ENCODE results near the gene UBL4B. TPM values are rescaled to one million over a fixed set of nuclear protein-coding genes. Genes with fewer than 3 reads are reported as not detected.

UBL4B gene
- total RNA-seq, 4 donors from 2014 or later = not detected

DNA sequence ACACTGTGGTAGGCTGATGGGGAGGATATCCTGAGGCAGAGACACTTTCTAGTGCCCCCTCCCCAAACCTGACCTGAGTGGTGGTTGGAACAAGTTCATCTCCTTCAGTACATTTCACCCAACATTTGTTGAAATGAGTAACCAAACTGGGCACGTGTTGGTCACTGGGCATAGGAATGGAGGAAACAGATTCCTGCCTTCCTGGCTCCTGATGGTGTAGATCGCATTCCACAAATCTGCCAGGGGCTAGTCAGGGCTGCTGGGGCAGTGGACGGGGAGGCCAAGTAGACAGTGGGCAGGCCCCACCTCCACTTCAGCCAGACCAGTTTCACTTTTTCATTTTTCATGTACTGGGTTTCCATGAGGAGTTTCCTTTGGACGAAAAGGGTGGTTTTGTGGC is 25.3 kb upstream of the UBL4B start:
- TF ChIP-seq, protein P1, sequence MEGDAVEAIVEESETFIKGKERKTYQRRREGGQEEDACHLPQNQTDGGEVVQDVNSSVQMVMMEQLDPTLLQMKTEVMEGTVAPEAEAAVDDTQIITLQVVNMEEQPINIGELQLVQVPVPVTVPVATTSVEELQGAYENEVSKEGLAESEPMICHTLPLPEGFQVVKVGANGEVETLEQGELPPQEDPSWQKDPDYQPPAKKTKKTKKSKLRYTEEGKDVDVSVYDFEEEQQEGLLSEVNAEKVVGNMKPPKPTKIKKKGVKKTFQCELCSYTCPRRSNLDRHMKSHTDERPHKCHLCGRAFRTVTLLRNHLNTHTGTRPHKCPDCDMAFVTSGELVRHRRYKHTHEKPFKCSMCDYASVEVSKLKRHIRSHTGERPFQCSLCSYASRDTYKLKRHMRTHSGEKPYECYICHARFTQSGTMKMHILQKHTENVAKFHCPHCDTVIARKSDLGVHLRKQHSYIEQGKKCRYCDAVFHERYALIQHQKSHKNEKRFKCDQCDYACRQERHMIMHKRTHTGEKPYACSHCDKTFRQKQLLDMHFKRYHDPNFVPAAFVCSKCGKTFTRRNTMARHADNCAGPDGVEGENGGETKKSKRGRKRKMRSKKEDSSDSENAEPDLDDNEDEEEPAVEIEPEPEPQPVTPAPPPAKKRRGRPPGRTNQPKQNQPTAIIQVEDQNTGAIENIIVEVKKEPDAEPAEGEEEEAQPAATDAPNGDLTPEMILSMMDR (IDR thresholded peaks at IDR 0.05) = no peak
- TF ChIP-seq POLR2A (IDR thresholded peaks at IDR 0.05) = no peak
- H3K4me1 ChIP-seq = no peaks in the 10 kb centered on the region
- H3K9me3 ChIP-seq = no peaks in the 10 kb centered on the region
- H3K27me3 ChIP-seq = no peaks in the 10 kb centered on the region
- intact Hi-C loops (cut with DNase I; ENCODE audit: low total_unique reads) = no loop called here
- no peak for DNase-seq
- H3K27ac ChIP-seq = no peak overlapping the region
- H3K36me3 ChIP-seq = no peaks in the 10 kb centered on the region
- no peak overlapping the region for H3K4me3 ChIP-seq

DNA sequence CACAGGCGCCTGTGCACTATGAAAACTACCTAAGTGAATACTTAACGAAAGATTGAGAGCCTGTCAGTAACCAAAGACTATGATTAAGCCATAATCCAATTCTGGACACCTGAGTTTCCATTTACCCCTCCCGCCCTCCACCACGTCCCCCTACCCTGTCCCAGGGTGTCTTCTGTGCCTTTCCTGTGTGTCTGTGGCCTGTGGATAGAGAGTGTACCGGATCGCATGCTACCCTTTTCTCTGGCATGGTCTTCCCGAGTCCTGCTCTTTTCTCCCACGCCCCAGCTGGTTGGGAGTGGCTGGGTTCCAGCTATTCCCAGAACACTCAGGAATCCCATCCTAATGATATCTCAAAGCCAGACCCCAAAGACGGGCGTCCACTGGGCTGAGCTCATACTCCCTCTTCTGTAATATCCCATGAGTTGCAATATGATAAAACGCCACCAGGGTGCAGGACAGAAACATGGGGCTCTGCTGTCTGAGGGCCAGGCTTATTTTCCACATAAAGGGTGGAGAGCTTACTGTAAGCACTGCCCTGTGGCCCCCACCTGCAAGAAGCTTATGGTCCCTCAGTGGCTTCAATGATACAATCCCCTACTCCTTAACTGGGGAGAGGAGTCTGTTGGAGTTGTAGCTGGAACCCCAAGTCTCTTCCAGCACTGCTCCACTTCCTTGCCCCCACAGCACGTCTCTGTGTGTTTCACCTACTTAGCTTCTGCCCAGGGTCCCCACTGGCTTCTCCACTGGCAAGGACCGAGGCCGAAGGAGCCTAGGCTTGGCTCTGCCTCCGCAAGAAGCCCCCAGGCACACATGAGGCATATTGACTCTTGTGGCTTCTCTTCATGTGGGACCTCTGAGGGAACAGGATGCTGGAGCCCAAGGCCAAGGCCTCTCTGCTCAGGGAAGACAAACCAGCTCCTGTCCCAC is 24.2 kb upstream of the UBL4B start:
- Histone ChIP-seq H3K4me3 (no peak overlapping the region), H3K4me1 (no peaks in the 10 kb centered on the region), H3K27ac (no peak overlapping the region), H3K27me3 (no peaks in the 10 kb centered on the region), H3K9me3 (no peaks in the 10 kb centered on the region), H3K36me3 (no peaks in the 10 kb centered on the region)
- no peak for TF ChIP-seq POLR2A (IDR thresholded peaks at IDR 0.05)
- TF ChIP-seq, protein P1 (IDR thresholded peaks at IDR 0.05) = peak; percentile 43 to 71 (median 54)
- peak in 1 of 2 donors; percentile 50 for DNase-seq
- intact Hi-C loops (cut with DNase I; ENCODE audit: low total_unique reads) = no loop called here

DNA sequence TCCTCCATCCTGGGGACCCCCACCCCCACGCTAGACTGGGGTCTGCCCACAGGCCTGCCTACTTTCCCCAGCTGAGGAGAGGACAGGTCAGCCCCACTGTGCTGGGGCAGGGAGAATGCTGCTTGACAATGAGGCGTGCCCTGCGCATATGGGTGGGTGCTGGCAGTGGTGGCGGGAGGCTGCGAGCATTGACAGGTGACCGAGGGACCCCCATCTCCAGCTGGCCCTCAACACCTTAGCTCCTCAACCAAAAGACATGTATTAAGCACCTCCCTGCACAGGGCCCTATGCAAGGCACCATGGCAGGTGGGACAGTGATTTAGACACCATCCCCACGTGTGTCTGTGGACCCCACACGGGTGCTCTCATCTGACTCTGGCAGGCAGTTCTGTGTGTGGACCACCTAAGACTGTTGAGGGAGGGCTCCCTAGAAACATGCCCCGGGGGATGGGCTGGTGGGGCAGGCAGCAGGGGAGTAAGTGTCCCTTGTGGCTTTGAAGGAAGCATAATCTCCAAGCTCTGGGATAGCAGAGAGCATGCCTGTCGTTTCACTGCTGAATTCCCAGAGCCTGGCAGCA is 23.4 kb upstream of the UBL4B start:
- H3K4me1 ChIP-seq = no peaks in the 10 kb centered on the region
- intact Hi-C loops (cut with DNase I; ENCODE audit: low total_unique reads) = no loop called here
- no peaks in the 10 kb centered on the region for H3K36me3 ChIP-seq
- DNase-seq = no peak
- no peak overlapping the region for H3K27ac ChIP-seq
- no peaks in the 10 kb centered on the region for H3K9me3 ChIP-seq
- H3K4me3 ChIP-seq = no peak overlapping the region
- no peaks in the 10 kb centered on the region for H3K27me3 ChIP-seq
- TF ChIP-seq, protein P1 (IDR thresholded peaks at IDR 0.05) = no peak
- TF ChIP-seq POLR2A (IDR thresholded peaks at IDR 0.05) = no peak

DNA sequence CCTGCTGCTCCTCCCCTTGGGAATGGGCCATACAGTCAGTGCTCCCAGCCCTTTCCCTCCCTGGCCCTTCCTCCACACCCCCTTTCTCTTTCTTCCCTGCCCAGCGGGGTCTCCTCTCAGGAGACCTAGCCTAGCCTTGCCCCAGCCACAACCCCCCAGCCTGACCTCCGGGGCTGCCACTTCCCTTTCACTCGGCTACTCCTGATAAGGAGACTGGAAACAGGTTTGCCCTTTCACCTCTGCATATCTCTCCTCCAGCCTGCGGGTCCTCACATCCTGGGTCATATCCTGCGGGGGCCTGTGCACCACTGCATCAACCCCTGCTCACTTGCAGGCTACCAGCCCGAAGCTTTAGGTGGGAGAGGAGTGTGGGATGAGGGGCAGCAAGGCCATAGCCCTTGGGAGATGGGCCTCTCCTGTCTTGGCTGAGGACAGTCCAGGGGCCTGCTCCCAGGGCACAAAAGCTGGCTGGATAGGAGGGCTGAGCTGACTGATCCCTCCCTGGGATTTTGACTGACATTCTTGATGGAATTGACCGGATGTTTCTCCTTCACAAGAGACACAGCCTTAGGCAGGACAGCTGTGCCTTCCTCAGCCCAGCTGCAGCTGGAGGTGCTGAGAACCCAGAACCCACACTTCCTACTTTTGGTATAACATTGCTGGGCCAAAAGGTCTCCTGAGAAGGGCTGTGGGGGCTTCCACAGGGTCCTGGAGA is 22.5 kb upstream of the UBL4B start:
- intact Hi-C loops (cut with DNase I; ENCODE audit: low total_unique reads) = no loop called here
- no peak for TF ChIP-seq POLR2A (IDR thresholded peaks at IDR 0.05)
- TF ChIP-seq, protein P1 (IDR thresholded peaks at IDR 0.05) = no peak
- no peak overlapping the region for H3K27ac ChIP-seq
- H3K4me1 ChIP-seq = no peaks in the 10 kb centered on the region
- H3K36me3 ChIP-seq = no peaks in the 10 kb centered on the region
- H3K9me3 ChIP-seq = no peaks in the 10 kb centered on the region
- H3K4me3 ChIP-seq = no peak overlapping the region
- H3K27me3 ChIP-seq = no peaks in the 10 kb centered on the region
- no peak for DNase-seq

Data from uterus (tissue), 4 donors.